Stomach (tissue), 9 donors: Measurements from ENCODE around the gene SCG5. TPM values are rescaled to one million over a fixed set of nuclear protein-coding genes. Genes with fewer than 3 reads are reported as not detected.

Experiments used
- DNase-seq, 2 donors: peaks; one replicate each; pipeline versions ENCODE4 v3.0.0 to v3.0.0-alpha.2; 2013 to 2019
- H3K27ac ChIP-seq, 5 donors: fragments of 200-600 bp in 4 of 5; sonication (generic) in 4 of 5; one replicate each; pipeline ENCODE4 v1.5.1; 2013 to 2019; ENCODE audit warnings: mild to moderate bottlenecking in 1 of 5, moderate library complexity in 1 of 5
- H3K27me3 ChIP-seq, 3 donors: fragments of 200-600 bp; sonication (generic); one replicate each; pipeline ENCODE4 v1.5.1; 2017 to 2019; ENCODE audit warnings: mixed run types in 1 of 3
- H3K36me3 ChIP-seq, 4 donors: fragments of 200-600 bp; sonication (generic); 1 replicate in 3 of 4; 2 replicates in 1 of 4; pipeline ENCODE4 v1.5.1; 2016 to 2019
- H3K4me1 ChIP-seq, 4 donors: fragments of 200-600 bp; sonication (generic); one replicate each; pipeline ENCODE4 v1.5.1; 2016 to 2019
- H3K4me3 ChIP-seq, 4 donors: fragments of 200-600 bp; sonication (generic) in 3 of 4; one replicate each; pipeline ENCODE4 v1.5.1; 2016 to 2019; ENCODE audit warnings: mild to moderate bottlenecking in 1 of 4
- H3K9me3 ChIP-seq, 4 donors: fragments of 200-600 bp; sonication (generic); one replicate each; pipeline ENCODE4 v1.5.1; 2016 to 2019
- CTCF ChIP-seq, 7 experiments: fragments of 450-650 bp in 4 of 7; fragments of 200-600 bp in 3 of 7; sonication (generic) in 3 of 7; IDR thresholded peaks; one replicate each; pipeline ENCODE4 v1.5.1; 2016 to 2019; ENCODE audit warnings: antibody characterized with exemption in 7 of 7, control low read depth in 2 of 7, mild to moderate bottlenecking in 1 of 7
- EP300 ChIP-seq: sonication (generic); formaldehyde crosslinking; IDR thresholded peaks from one replicate; pipeline ENCODE4 v1.6.1; 2017; ENCODE audit warnings: antibody characterized with exemption
- POLR2A ChIP-seq, 4 donors: fragments of 450-650 bp; IDR thresholded peaks; one replicate each; pipeline ENCODE4 v1.6.1; 2016; ENCODE audit warnings: antibody characterized with exemption in 4 of 4, control low read depth in 2 of 4, mild to moderate bottlenecking in 1 of 4, moderate library complexity in 1 of 4
- POLR2AphosphoS5 ChIP-seq, 3 donors: sonication (generic); formaldehyde crosslinking; IDR thresholded peaks; one replicate each; pipeline ENCODE4 v1.6.1; 2016; ENCODE audit warnings: antibody characterized with exemption in 3 of 3
- WGBS, 5 donors: extraction: QIAGEN DNeasy Blood & Tissue Kit in 3 of 5; methylation state at CpG; one replicate each; pipeline versions ENCODE4 v1.1.5 to v1.1.7; 2013 to 2018; 5-methylcytosine and 5-hydroxymethylcytosine counted together
- intact Hi-C: fragments of 100-400 bp; cut with DNase I; formaldehyde crosslinking; loops from one replicate; pipeline ENCODE4 v1.15.1; 2023; ENCODE audit warnings: low total_unique reads
- polyA plus RNA-seq, 3 donors: library from polyadenylated mRNA; stranded (reverse); fragments of 200-250 nt; gene quantifications; one replicate each; pipeline ENCODE4 v1.2.3, GENCODE V29; 2013
- total RNA-seq, 5 donors: library from RNA; depleted of rRNA; stranded (reverse); fragments of >200 nt; gene quantifications; one replicate each; pipeline versions ENCODE4 v1.1.0 to v1.2.3, GENCODE V29; 2014 to 2016
- donor health status: healthy with polysubstance abuse.
- donor health status: Bipolar disorder and iron deficiency.
- donor health status: healthy.

Gene SCG5
- total and polyA plus RNA-seq, 8 donors = 1.4 to 16.5 (median 3.9) TPM; not detected in 3

- Histone ChIP-seq H3K4me3 (no peak overlapping the region), H3K36me3 (no peaks in the 10 kb centered on the region), H3K27me3 (no peaks in the 10 kb centered on the region), H3K27ac (no peak overlapping the region), H3K4me1 (no peaks in the 10 kb centered on the region), H3K9me3 (no peaks in the 10 kb centered on the region)
- no peak for DNase-seq
- no peak for TF ChIP-seq EP300
- TF ChIP-seq POLR2A (IDR thresholded peaks at IDR 0.05) = no peak
- no peak for TF ChIP-seq CTCF (IDR thresholded peaks at IDR 0.05)
- no peak for TF ChIP-seq POLR2AphosphoS5 (IDR thresholded peaks at IDR 0.05)
- intact Hi-C loops = loop anchor here (5.0 to 10.0 kb wide), 2 partner anchors 293 to 330 kb away; no protein-coding TSS in a partner anchor
Measured at GRCh38 chr15:32664796-32665195, 23.3 kb downstream of the SCG5 start.

- WGBS, 5 donors = 95 to 98% (median 96%) methylated on average over 6 of the region's 6 CpGs
- no peak for TF ChIP-seq EP300
- no peak for TF ChIP-seq POLR2AphosphoS5 (IDR thresholded peaks at IDR 0.05)
- no peak for TF ChIP-seq POLR2A (IDR thresholded peaks at IDR 0.05)
- no peak for TF ChIP-seq CTCF (IDR thresholded peaks at IDR 0.05)
- no peak overlapping the region for H3K4me3 ChIP-seq
- H3K27ac ChIP-seq = no peak overlapping the region
- DNase-seq = no peak
- no peaks in the 10 kb centered on the region for H3K27me3 ChIP-seq
- intact Hi-C loops = loop anchor here (5.0 to 10.0 kb wide), 2 partner anchors 290 to 327 kb away; no protein-coding TSS in a partner anchor
- H3K36me3 ChIP-seq = no peaks in the 10 kb centered on the region
- no peaks in the 10 kb centered on the region for H3K4me1 ChIP-seq
- H3K9me3 ChIP-seq = no peaks in the 10 kb centered on the region
Measured at GRCh38 chr15:32667321-32667720, 25.8 kb downstream of the SCG5 start.

GRCh38 chr15:32668942-32669341, 27.4 kb downstream of the SCG5 start:
- 82 to 92% (median 88%) methylated on average over 2 of the region's 2 CpGs for WGBS, 5 donors
- TF ChIP-seq POLR2AphosphoS5 (IDR thresholded peaks at IDR 0.05) (no peak), POLR2A (IDR thresholded peaks at IDR 0.05) (no peak), CTCF (IDR thresholded peaks at IDR 0.05) (no peak), EP300 (no peak)
- H3K36me3 ChIP-seq = no peaks in the 10 kb centered on the region
- H3K4me1 ChIP-seq = no peaks in the 10 kb centered on the region
- intact Hi-C loops = loop anchor here (5.0 to 10.0 kb wide), 2 partner anchors 288 to 326 kb away; no protein-coding TSS in a partner anchor
- H3K4me3 ChIP-seq = no peak overlapping the region
- H3K9me3 ChIP-seq = no peaks in the 10 kb centered on the region
- H3K27me3 ChIP-seq = no peaks in the 10 kb centered on the region
- DNase-seq = no peak
- H3K27ac ChIP-seq = no peak overlapping the region

GRCh38 chr15:32669896-32670611, 28.5 kb downstream of the SCG5 start:
- no peak for TF ChIP-seq POLR2AphosphoS5 (IDR thresholded peaks at IDR 0.05)
- TF ChIP-seq POLR2A (IDR thresholded peaks at IDR 0.05) = no peak
- TF ChIP-seq EP300 = no peak
- no peak for TF ChIP-seq CTCF (IDR thresholded peaks at IDR 0.05)
- peak in 1 of 2 donors; percentile 53 for DNase-seq
- intact Hi-C loops = loop anchor here (5.0 to 10.0 kb wide), 2 partner anchors 287 to 325 kb away; no protein-coding TSS in a partner anchor
- Histone ChIP-seq H3K36me3 (no peaks in the 10 kb centered on the region), H3K27ac (peak overlapping the region in 3 of 5 donors; percentile 51 to 65 (median 55)), H3K4me3 (no peak overlapping the region), H3K9me3 (no peaks in the 10 kb centered on the region), H3K27me3 (no peaks in the 10 kb centered on the region), H3K4me1 (no peaks in the 10 kb centered on the region)
- 37 to 60% (median 49%) methylated on average over 5 of the region's 5 CpGs for WGBS, 5 donors
